Neural crest cell (in vitro differentiated cells): ENCODE results near the gene CCR6. TPM values are rescaled to one million over a fixed set of nuclear protein-coding genes. Genes with fewer than 3 reads are reported as not detected.
A peak's percentile ranks its signal among the peaks of the same experiment; 100 is the strongest.

Experiments
- DNase-seq: peaks from one replicate; pipeline ENCODE4 v3.0.0; 2021; ENCODE audit warnings: low read depth, mixed read lengths, low spot score
- H3K27ac Mint-ChIP-seq: one replicate; pipeline ENCODE4 v1.8.0; 2021; ENCODE audit warnings: mild to moderate bottlenecking, mixed read lengths; ENCODE audit not compliant: unreplicated experiment
- H3K27me3 Mint-ChIP-seq: 2 replicates; pipeline ENCODE4 v1.8.0; 2021; ENCODE audit warnings: low read depth, mild to moderate bottlenecking, mixed read lengths
- H3K36me3 Mint-ChIP-seq: 2 replicates; pipeline ENCODE4 v1.8.0; 2021; ENCODE audit warnings: low read depth, mild to moderate bottlenecking, mixed read lengths
- H3K4me1 Mint-ChIP-seq: 2 replicates; pipeline ENCODE4 v1.8.0; 2021; ENCODE audit warnings: mixed read lengths
- H3K4me3 Mint-ChIP-seq: one replicate; pipeline ENCODE4 v1.8.0; 2021; ENCODE audit warnings: mild to moderate bottlenecking, mixed read lengths
- H3K9me3 Mint-ChIP-seq: 2 replicates; pipeline ENCODE4 v1.8.0; 2021; ENCODE audit warnings: mixed read lengths
- total RNA-seq: library from RNA; stranded (reverse); gene quantifications from 2 replicates; pipeline ENCODE4 v1.2.1, GENCODE V29; 2021
- TF ChIP-seq, protein P1 (sequence below): fragments of 200-600 bp; sonication (generic); conservative IDR thresholded peaks from 2 replicates; pipeline ENCODE4 v1.5.0; 2021; ENCODE audit warnings: antibody characterized with exemption, mild to moderate bottlenecking

The CCR6 gene
- total RNA-seq, 1 donor from 2014 or later = not detected

DNA sequence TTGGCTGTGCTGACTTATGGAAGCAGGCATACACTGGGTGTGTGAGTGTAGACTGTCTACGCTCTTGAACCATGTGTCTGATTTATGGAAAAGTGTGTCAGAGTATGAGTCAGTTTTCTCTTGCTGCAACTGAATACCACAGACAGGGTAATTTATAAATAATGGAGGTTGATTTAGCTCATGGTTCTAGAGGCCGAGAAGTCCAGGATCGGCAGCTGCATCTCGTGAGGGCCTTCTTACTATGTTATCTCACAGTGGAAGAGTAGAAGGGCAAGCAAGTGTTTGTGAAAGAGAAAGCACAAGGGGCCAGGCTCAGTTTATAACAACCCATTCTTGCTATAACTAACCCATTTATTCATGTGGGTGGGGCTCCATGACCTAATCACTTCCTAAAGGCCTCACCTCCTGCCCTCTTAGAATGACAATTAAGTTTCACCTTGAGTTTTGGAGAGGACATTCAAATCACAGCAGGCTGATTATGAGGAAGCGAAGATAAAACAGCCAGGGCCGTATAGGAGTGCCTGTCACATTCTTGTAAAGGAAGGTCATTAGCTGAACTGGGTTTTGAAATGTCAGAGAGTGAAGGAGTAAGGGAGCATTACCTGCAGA, 28.1 kb downstream of the CCR6 start:
- TF ChIP-seq, protein P1, sequence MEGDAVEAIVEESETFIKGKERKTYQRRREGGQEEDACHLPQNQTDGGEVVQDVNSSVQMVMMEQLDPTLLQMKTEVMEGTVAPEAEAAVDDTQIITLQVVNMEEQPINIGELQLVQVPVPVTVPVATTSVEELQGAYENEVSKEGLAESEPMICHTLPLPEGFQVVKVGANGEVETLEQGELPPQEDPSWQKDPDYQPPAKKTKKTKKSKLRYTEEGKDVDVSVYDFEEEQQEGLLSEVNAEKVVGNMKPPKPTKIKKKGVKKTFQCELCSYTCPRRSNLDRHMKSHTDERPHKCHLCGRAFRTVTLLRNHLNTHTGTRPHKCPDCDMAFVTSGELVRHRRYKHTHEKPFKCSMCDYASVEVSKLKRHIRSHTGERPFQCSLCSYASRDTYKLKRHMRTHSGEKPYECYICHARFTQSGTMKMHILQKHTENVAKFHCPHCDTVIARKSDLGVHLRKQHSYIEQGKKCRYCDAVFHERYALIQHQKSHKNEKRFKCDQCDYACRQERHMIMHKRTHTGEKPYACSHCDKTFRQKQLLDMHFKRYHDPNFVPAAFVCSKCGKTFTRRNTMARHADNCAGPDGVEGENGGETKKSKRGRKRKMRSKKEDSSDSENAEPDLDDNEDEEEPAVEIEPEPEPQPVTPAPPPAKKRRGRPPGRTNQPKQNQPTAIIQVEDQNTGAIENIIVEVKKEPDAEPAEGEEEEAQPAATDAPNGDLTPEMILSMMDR = no peak
- Mint-ChIP-seq H3K36me3 (no peaks in the 10 kb centered on the region), H3K27me3 (peaks cover 22% of the 10 kb centered on the region), H3K4me3 (no peak overlapping the region), H3K9me3 (no peaks in the 10 kb centered on the region), H3K27ac (no peak overlapping the region), H3K4me1 (peaks cover 25% of the 10 kb centered on the region)
- DNase-seq = no peak

DNA sequence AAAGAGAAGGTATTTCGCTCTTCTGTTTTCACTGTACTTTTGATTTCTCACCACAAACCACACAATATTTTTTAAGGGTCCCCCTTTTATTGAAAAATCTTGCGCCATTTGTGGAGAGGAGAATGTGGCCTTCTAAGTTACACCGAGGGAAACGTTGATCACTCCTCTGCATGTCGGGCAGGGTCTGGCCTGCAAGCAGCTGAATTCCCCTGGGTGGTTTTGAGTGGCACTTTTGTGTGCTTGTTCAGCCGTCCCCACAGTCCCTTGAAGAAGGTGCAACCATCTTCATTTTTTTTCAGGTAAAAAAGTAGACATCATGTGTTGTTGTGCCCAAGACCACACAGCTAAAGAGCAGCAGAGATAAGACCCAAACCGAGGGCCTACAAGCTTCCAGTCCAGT, 28.8 kb downstream of the CCR6 start:
- TF ChIP-seq, protein P1 = no peak
- Mint-ChIP-seq H3K27ac (no peak overlapping the region), H3K27me3 (peaks cover 16% of the 10 kb centered on the region), H3K9me3 (no peaks in the 10 kb centered on the region), H3K4me3 (no peak overlapping the region), H3K36me3 (no peaks in the 10 kb centered on the region), H3K4me1 (peaks cover 20% of the 10 kb centered on the region)
- DNase-seq = no peak

DNA sequence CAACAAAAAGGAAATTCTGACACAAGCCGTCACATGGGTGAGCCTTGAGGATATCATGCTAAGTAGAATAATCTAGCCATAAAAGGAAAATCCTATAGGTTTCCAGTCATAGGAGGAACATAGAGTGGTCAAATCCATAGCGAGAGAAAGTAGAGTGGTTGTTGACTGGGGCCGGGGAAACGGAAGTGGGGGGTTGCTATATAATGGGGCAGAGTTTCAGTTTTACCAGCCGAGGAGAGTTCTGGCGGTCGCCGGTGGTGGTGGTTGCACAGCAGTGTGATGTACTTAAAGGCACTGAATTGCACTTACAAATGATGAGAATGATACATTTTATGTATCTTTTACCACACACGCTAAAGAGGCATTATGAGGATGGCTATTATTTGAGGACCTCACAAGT, 30.0 kb downstream of the CCR6 start:
- H3K9me3 Mint-ChIP-seq = no peaks in the 10 kb centered on the region
- peaks cover 12% of the 10 kb centered on the region for H3K4me1 Mint-ChIP-seq
- TF ChIP-seq, protein P1 = no peak
- DNase-seq = no peak
- H3K27me3 Mint-ChIP-seq = peaks cover 6% of the 10 kb centered on the region
- no peaks in the 10 kb centered on the region for H3K36me3 Mint-ChIP-seq
- no peak overlapping the region for H3K4me3 Mint-ChIP-seq
- no peak overlapping the region for H3K27ac Mint-ChIP-seq

DNA sequence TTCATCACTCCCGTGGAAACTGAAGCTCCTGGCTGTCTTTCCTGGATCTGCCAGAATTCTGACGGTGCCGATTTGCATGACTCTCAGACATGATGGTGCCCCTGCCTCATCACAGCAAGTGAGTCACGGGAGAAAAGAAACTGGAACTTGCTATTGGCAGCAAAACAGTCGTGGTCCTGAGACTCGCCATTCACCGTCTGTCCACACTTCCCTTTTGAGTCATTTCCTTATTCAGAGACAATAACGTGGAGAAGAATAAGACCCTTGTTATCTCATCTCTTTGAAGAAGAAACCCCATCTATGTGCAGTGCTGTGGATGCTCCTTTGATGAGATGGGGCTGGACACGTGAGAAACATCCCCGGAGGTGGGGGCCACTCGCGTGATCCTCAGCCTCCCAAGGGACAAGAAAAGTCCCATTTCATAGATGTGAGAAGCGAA, 30.6 kb downstream of the CCR6 start:
- H3K27ac Mint-ChIP-seq = peak overlapping the region; percentile 91
- H3K9me3 Mint-ChIP-seq = no peaks in the 10 kb centered on the region
- no peak overlapping the region for H3K4me3 Mint-ChIP-seq
- no peaks in the 10 kb centered on the region for H3K27me3 Mint-ChIP-seq
- no peaks in the 10 kb centered on the region for H3K36me3 Mint-ChIP-seq
- H3K4me1 Mint-ChIP-seq = peaks cover 12% of the 10 kb centered on the region
- no peak for DNase-seq
- TF ChIP-seq, protein P1 = no peak

DNA sequence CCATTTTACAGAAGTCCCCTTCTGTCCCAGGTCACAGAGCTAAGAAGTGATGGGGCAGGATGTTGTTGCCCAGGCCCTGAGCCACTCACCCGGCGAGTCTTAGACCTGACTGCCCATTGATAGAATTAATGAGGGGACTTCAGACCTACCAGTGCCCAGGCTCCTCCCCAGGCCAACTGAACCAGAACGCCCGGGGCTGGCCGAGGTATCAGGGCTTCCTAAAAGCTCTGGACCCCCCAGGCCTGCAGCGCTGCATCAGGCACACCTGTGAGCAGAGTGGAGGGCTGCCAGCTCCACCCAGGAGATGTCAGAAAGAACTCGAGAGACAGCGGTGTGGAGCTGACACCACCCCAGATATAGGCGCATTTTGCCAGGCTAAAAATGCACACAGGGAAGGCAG, 31.4 kb downstream of the CCR6 start:
- no peaks in the 10 kb centered on the region for H3K9me3 Mint-ChIP-seq
- no peak overlapping the region for H3K27ac Mint-ChIP-seq
- no peaks in the 10 kb centered on the region for H3K27me3 Mint-ChIP-seq
- no peak for DNase-seq
- H3K4me1 Mint-ChIP-seq = peaks cover 12% of the 10 kb centered on the region
- TF ChIP-seq, protein P1 = no peak
- H3K4me3 Mint-ChIP-seq = no peak overlapping the region
- H3K36me3 Mint-ChIP-seq = no peaks in the 10 kb centered on the region
